ENCODE data around the gene ITPA. TPM values are rescaled to one million over a fixed set of nuclear protein-coding genes. Genes with fewer than 3 reads are reported as not detected.

Gene ITPA
- total and polyA plus RNA-seq, 2 of the 13 experiments (the other 11 are each of a cell fraction or from before 2014, with no cell fraction given), result 60.1 to 103 TPM

GRCh38 chr20:3250091-3250504 lies 40.8 kb downstream of the ITPA start (continued):
- TF ChIP-seq HNRNPLL (IDR thresholded peaks at IDR 0.05; ENCODE audit: low read depth, low read length, poor library complexity, severe bottlenecking), result no peak
- TF ChIP-seq PAXIP1 (CRISPR knock-in tag; conservative IDR thresholded peaks at IDR 0.05), result peak; percentile 25; the same call in 1 of the 2 replicates
- peak; percentile 52; the same call in 1 of the 2 replicates for TF ChIP-seq ARID5B (CRISPR knock-in tag; IDR thresholded peaks at IDR 0.05)
- TF ChIP-seq RARA (CRISPR knock-in tag; IDR thresholded peaks at IDR 0.05), result peak; percentile 90
- TF ChIP-seq ZNF800 (CRISPR knock-in tag; IDR thresholded peaks at IDR 0.05), result no peak
- no peak for TF ChIP-seq TAF15 (IDR thresholded peaks at IDR 0.05; ENCODE audit: low read depth, low read length, poor library complexity, severe bottlenecking)
- TF ChIP-seq ZBTB7B (CRISPR knock-in tag; IDR thresholded peaks at IDR 0.05), result peak; percentile 82; the same call in 1 of the 2 replicates
- peak; percentile 75; the same call in 1 of the 2 replicates for TF ChIP-seq ESRRA (CRISPR knock-in tag; IDR thresholded peaks at IDR 0.05; ENCODE audit: low read depth)
- peak; percentile 28; the same call in 1 of the 2 replicates for TF ChIP-seq ZSCAN21 (CRISPR knock-in tag; IDR thresholded peaks at IDR 0.05; ENCODE audit: borderline replicate concordance)
- TF ChIP-seq ZNF207 (IDR thresholded peaks at IDR 0.05; ENCODE audit: borderline replicate concordance), result no peak
- TF ChIP-seq CHD2 (IDR thresholded peaks at IDR 0.05; ENCODE audit: low read depth, low read length), result no peak
- peak; percentile 65 for TF ChIP-seq GATAD2A (CRISPR knock-in tag; IDR thresholded peaks at IDR 0.05)
- no peak for TF ChIP-seq ZFP36 (IDR thresholded peaks at IDR 0.05; ENCODE audit: borderline replicate concordance, low read depth, low read length, partially characterized antibody)
- TF ChIP-seq YEATS2 (CRISPR knock-in tag; IDR thresholded peaks at IDR 0.05; ENCODE audit: borderline replicate concordance), result no peak
- TF ChIP-seq FOXK1 (CRISPR knock-in tag; IDR thresholded peaks at IDR 0.05; ENCODE audit: borderline replicate concordance, low read depth), result peak; percentile 48; the same call in 1 of the 2 replicates
- no peak for TF ChIP-seq HMG20A (CRISPR knock-in tag; IDR thresholded peaks at IDR 0.05; ENCODE audit: borderline replicate concordance)
- TF ChIP-seq ZSCAN31 (CRISPR knock-in tag; IDR thresholded peaks at IDR 0.05; ENCODE audit: low read depth), result 0 out of 2 replicates have a peak, but pooled peaks have one; percentile 71
- TF ChIP-seq ZNF768 (CRISPR knock-in tag; IDR thresholded peaks at IDR 0.05), result peak; percentile 97
- peak; percentile 61; the same call in 1 of the 2 replicates for TF ChIP-seq MTA1 (CRISPR knock-in tag; IDR thresholded peaks at IDR 0.05; ENCODE audit: borderline replicate concordance)
- no peak for TF ChIP-seq ZNF850 (CRISPR knock-in tag; conservative IDR thresholded peaks at IDR 0.05)
- TF ChIP-seq ZNF230 (CRISPR knock-in tag; IDR thresholded peaks at IDR 0.05), result 0 out of 2 replicates have a peak, but pooled peaks have one; percentile 37
- TF ChIP-seq XBP1 (CRISPR knock-in tag; IDR thresholded peaks at IDR 0.05), result no peak

Data from HepG2 (cell line).